Testis (tissue), 2 donors: ENCODE measurements around the gene PDYN.

Experiments used
- CTCF ChIP-seq, 3 experiments: fragments of 450-650 bp in 2 of 3; fragments of 200-600 bp in 1 of 3; sonication (generic) in 1 of 3; IDR thresholded peaks; one replicate each; pipeline ENCODE4 v1.5.1; 2016 to 2019; ENCODE audit warnings: antibody characterized with exemption in 3 of 3, mild to moderate bottlenecking in 2 of 3, moderate library complexity in 1 of 3
- POLR2A ChIP-seq: fragments of 450-650 bp; IDR thresholded peaks from one replicate; pipeline ENCODE4 v1.6.1; 2017; ENCODE audit warnings: antibody characterized with exemption, mild to moderate bottlenecking, moderate library complexity

GRCh38 chr20:1943275-1944002 is 50.4 kb downstream of the PDYN start:
- TF ChIP-seq CTCF (IDR thresholded peaks at IDR 0.05): no peak
- TF ChIP-seq POLR2A: no peak
